ENCODE results near the gene ST8SIA1. TPM values are rescaled to one million over a fixed set of nuclear protein-coding genes. Genes with fewer than 3 reads are reported as not detected.
"Not testable (repeated sequence)": the region's sequence is repeated elsewhere in the genome, so short reads cannot be mapped to it uniquely, and the experiment has no call there.

ST8SIA1 gene
- polyA plus RNA-seq, 5 donors: 8.0 to 13.4 (median 9.6) TPM

DNA sequence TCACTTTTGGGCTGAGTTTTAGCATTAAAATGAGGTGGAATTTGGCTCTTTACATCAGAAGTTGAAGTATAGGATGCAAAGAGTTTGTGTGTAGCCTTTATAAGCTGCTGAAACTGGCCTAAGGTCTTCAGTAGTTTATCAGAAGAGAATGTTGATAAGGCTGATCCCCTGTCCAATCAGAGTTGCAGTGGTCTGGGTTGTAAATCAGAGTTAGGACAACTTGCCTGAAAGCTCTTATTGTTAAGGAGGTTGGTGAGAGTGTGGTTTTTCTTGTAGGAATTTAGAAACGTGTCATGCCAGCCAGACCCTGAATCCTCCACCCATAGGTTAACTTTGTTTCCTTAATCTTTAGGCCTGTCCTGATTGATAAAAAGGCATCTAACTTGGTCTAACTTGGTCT is 143.5 kb downstream of the ST8SIA1 start:
- no peak for DNase-seq

DNA sequence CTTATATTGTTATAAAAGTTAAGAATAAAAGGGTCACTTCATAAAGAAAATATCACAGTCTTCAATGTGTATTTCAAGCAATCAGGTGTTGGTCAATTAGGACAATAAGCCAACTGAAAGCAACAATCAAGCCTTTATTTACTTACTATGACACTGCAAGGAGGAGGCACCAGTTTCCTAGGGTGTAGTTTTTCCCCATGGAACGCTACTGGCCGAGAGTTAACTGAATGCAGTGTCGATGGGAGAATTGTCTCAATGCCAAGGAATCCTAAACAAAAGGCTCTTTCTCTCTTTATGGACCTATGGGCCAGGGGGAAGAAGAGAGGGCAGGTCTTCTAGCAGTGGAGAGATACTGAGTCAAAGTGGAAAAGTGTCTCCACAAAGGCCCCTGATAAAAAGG is 146.1 kb downstream of the ST8SIA1 start:
- DNase-seq: no peak

DNA sequence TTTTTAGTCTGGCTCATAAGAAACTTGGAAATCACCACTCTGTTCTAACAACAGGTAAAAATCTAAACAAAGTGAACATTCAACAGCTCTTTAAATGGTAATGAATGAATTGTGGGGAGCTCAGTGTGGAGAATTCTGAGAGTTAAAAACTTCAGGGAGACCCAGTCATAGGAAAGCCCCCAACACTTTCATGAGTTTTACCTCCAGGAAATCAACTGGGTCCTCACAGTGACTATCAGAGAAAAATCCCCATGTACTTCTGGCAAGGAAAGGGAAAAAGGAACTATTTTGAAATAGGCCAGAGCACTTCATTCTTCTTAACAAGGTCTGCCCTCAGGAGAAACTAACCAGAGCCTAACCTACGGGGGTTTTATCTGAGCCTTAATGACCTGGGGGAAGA is 153.8 kb downstream of the ST8SIA1 start:
- no peak for DNase-seq

DNA sequence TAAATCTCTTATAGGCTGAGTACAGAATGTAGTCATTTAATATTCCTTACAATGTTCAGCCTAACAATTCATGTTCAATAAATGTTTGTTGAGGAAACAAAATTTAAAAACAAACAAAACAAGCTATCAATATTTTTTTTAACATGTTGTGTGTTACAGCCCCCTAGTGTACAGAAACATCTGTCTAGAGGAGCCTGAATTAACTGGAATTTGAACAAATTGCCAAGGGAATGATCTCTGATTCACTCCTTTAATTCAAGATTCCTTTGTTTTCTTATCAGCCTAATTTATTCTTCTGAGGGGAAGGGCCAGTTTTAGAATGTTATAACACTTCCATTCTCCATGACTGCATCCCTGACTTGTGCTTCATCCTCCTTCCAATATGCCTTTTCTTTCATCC is 161.3 kb downstream of the ST8SIA1 start:
- DNase-seq: no peak

DNA sequence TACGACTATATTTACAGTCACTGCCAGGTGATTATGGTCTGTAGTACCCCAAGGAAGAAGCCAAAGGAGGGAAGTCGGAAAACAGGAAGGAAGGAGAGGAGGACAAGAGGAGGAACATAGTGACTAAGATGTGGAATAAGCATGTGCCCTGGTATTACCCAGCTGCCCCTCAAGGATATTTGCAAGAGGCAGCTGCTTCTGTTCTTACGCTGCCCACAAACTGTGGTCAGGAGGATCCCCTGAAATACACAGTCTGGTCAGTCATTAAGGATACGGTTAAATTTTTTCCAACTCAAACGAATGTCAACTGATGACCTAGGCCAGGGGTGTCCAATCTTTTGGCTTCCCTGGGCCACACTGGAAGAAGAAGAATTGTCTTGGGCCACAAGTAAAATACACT is 162.0 kb downstream of the ST8SIA1 start:
- no peak for DNase-seq

DNA sequence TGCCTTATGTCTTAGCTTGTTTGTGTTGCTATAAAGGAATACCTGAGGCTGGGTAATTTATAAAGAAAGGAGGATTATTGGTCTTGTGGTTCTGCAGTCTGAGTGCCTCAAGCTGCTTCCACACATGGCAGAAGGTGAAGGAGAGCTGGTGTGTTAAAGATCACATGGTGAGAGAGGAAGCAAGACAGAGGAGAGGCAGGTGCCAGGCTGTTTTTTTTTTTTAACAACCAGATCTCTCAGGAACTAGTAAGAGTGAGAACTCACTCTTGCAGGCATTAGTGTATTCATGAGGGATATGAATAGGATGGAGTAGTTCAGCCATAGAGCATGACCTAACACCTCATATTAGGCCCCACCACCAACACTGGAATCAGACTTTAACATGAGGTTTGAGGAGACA is 165.1 kb downstream of the ST8SIA1 start:
- DNase-seq: no peak

DNA sequence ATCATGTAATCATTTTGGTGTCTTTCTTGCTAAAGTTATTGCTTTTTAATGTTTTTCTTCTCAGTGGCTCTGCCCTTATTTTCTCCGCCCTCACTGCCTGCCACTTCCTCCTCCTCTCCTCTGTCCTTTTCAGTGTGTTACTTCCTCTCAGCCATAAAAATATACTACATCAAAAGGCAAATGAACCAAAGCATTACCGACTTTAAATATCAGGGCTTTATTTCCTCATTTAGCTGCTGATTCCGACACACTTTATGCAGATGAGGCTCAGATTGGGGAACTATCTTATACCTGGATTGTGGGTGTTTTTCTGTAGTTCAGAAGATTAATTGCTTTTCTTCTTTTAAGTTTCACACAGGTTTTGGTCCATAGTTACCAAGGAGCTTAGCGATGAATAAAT is 170.4 kb downstream of the ST8SIA1 start:
- DNase-seq: no peak

DNA sequence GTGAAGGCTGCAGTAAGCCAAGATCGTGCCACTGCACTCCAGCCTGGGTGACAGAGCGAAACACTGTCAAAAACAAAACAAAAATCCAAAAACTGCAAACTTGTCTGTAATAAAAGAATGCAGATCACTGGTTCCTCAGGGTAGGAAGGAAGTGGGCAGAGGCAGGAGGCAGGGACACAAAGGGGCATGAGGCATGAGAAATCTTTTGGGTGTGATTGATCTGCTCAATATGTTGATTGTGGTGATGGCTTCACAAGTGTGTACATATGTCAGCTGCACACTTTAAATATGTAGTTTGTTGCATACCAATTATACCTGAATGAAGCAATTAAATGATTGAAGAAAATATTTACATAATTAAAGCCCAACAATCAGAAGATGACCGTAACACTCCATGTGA is 170.9 kb downstream of the ST8SIA1 start:
- no peak for DNase-seq

DNA sequence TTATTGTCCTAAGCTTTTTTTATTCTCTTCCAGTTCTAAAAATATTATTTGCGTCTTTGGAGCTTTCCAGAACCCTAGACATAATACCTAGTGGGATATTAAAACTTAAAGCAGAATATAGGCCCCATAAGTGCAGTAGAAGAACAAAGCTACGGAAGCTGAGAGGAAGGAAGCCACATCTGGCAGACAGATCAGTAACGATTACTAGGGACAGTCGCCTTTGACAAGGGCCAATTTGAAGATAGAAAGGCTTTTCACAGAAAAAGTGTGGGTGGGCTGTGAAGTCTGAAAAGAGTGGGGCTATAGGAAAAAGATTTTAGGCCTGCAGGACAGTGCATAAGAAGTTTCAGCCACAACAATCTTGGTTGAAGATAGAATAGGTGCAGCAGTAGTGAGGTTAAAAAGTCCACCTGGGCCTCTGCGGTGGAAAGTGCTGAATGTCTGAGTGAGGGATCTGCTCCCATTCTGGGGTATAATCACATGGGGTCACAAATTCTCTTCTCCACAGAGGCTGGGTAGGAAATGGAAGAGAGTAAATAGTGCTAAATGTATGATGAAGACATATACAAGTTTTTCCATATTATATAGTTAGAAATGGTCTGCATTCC is 174.0 kb downstream of the ST8SIA1 start:
- DNase-seq: no peak

DNA sequence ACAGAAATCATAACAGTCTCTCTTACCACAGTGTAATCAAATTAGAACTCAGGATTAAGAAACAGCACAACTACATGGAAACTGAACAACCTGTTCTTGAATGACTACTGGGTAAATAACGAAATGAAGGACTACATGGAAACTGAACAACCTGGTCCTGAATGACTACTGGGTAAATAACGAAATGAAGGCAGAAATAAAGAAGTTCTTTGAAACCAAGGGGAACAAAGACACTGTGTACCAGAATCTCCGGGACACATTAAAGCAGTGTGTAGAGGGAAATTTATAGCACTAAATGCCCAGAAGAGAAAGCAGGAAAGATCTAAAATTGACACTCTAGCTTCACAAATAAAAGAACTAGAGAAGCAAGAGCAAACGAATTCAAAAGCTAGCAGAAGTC is 185.2 kb downstream of the ST8SIA1 start:
- not testable (repeated sequence) for DNase-seq

DNA sequence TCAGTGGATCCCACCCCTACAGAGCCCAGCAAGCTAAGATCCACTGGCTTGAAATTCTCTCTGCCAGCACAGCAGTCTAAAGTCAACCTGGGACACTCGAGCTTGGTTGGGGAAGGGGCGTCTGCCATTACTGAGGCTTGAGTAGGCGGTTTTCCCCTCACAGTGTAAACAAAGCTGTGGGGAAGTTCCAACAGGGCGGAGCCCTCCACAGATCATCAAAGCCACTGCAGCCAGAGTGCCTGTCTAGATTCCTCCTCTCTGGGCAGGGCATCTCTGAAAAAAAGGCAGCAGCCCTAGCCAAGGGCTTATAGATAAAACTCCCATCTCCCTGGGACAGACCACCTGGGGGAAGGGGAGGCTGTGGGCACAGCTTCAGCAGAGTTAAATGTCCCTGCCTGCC is 187.8 kb downstream of the ST8SIA1 start:
- not testable (repeated sequence) for DNase-seq

Other genes with a start within 250 kb of the ST8SIA1 start
- gene C2CD5, start 209.8 kb upstream of the ST8SIA1 start, polyA plus RNA-seq (ENCODE audit: insufficient read depth in 1 of 5, insufficient read length in 5 of 5, low replicate concordance in 1 of 5): 100 to 1,000 TPM in 1 of 5 donors, 10 to 100 TPM in 4; 45.7 to 102 (median 95.3) TPM

Measured in right lung (tissue), 5 donors.